ENCODE measurements around the gene EFR3B. TPM values are rescaled to one million over a fixed set of nuclear protein-coding genes. Genes with fewer than 3 reads are reported as not detected.
A peak's percentile ranks its signal among the peaks of the same experiment; 100 is the strongest.

EFR3B gene
- total RNA-seq, 1 experiment from 2014 or later = 0.09 TPM

DNA sequence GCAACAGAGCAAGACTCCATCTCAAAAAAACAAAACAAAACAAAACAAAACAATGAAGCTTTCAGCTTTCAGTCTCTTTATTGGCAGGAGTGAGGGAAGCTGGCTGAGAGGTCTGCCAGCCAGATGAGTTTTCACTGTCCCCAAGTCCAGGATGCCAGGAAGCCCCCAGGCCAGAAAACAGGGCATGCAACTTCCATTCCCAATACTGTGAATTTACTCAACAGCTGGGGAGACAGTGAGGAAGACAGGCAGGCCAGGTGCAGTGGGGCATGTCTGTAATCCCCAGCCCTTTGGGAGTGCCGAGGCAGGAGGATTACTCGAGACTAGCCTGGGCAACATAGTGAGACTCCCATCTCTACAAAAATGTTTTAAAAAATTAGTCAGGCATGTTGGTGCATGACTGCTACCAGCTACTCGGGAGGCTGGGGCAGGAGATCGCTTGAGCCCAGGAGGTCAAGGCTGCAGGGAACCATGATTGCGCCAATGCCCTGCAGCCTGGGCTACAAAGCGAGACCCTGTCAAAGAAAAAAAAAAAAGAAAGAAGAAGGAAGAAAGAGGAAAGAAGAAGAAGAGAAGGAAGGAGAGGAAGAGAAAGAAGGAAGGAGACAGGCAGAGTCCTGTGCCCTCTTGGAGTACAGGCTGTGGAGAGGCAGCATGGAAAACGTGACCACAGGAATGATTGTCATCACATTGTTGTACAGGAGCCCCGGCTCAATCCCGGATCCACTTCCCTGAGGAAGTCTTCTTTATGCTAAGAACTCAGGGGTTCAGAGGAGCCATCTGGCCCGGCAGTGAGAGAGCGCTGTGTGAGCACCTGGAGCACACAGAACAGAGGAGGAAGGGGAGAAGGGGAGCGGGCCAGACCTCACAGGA lies 155.7 kb downstream of the EFR3B start:
- peaks cover 3% of the 10 kb centered on the region for H3K36me3 Mint-ChIP-seq (ENCODE audit: insufficient read depth, unreplicated experiment)
- DNase-seq (ENCODE audit: unreplicated experiment) = no peak
- H3K27ac Mint-ChIP-seq (ENCODE audit: low read depth, unreplicated experiment) = no peak overlapping the region
- BruUV-seq (replicated peaks) = no TSS peak
- H3K4me1 Mint-ChIP-seq (ENCODE audit: insufficient read depth, unreplicated experiment) = no peaks in the 10 kb centered on the region
- ChIA-PET POLR2A (interaction anchor here (0.6 kb wide), 1 partner anchor 63 kb away, joined by 4 read pairs; no protein-coding TSS in a partner anchor), CTCF (interaction anchor here (0.5 to 3.6 kb wide), 15 partner anchors 10 to 788 kb away, joined by 3 to 46 read pairs (median 5); partner anchors contain the start of gene POMC)
- no peaks in the 10 kb centered on the region for H3K9me3 Mint-ChIP-seq (ENCODE audit: unreplicated experiment)
- intact Hi-C loops (cut with micrococcal nuclease) = loop anchor here (5.0 kb wide), 1 partner anchor 370 kb away; no protein-coding TSS in a partner anchor
- TF ChIP-seq, protein P1, sequence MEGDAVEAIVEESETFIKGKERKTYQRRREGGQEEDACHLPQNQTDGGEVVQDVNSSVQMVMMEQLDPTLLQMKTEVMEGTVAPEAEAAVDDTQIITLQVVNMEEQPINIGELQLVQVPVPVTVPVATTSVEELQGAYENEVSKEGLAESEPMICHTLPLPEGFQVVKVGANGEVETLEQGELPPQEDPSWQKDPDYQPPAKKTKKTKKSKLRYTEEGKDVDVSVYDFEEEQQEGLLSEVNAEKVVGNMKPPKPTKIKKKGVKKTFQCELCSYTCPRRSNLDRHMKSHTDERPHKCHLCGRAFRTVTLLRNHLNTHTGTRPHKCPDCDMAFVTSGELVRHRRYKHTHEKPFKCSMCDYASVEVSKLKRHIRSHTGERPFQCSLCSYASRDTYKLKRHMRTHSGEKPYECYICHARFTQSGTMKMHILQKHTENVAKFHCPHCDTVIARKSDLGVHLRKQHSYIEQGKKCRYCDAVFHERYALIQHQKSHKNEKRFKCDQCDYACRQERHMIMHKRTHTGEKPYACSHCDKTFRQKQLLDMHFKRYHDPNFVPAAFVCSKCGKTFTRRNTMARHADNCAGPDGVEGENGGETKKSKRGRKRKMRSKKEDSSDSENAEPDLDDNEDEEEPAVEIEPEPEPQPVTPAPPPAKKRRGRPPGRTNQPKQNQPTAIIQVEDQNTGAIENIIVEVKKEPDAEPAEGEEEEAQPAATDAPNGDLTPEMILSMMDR (IDR thresholded peaks at IDR 0.05; ENCODE audit: unreplicated experiment) = no peak
- peaks cover 15% of the 10 kb centered on the region for H3K27me3 Mint-ChIP-seq (ENCODE audit: insufficient read depth, unreplicated experiment)
- H3K4me3 Mint-ChIP-seq (ENCODE audit: unreplicated experiment) = no peak overlapping the region

DNA sequence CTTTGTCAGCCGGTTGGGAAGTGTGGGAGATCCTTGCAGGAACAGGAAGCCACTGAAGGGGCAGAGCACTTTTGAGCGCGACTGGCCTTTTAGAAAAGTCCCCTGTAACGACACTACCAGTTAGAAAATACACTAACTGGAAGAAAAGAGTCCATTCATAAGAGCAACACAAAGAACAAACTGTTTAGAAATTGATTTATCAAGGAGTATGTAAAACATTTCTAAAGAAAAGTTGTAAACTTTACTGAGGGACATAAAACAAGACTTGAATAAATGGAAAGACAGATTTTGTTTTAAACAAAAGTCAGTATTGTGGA lies 156.3 kb downstream of the EFR3B start:
- Mint-ChIP-seq H3K36me3 (ENCODE audit: insufficient read depth, unreplicated experiment) (no peaks in the 10 kb centered on the region), H3K27ac (ENCODE audit: low read depth, unreplicated experiment) (no peak overlapping the region), H3K4me1 (ENCODE audit: insufficient read depth, unreplicated experiment) (no peaks in the 10 kb centered on the region), H3K27me3 (ENCODE audit: insufficient read depth, unreplicated experiment) (peaks cover 15% of the 10 kb centered on the region), H3K4me3 (ENCODE audit: unreplicated experiment) (no peak overlapping the region), H3K9me3 (ENCODE audit: unreplicated experiment) (no peaks in the 10 kb centered on the region)
- BruUV-seq (replicated peaks) = no TSS peak
- CTCF ChIA-PET = interaction anchor here (0.6 to 3.4 kb wide), 3 partner anchors 12 to 50 kb away, joined by 3 to 34 read pairs (median 16); no protein-coding TSS in a partner anchor
- TF ChIP-seq, protein P1 (IDR thresholded peaks at IDR 0.05; ENCODE audit: unreplicated experiment) = no peak
- intact Hi-C loops (cut with micrococcal nuclease) = loop anchor here (5.0 kb wide), 1 partner anchor 371 kb away; no protein-coding TSS in a partner anchor
- POLR2A ChIA-PET = no interaction called here
- no peak for DNase-seq (ENCODE audit: unreplicated experiment)

DNA sequence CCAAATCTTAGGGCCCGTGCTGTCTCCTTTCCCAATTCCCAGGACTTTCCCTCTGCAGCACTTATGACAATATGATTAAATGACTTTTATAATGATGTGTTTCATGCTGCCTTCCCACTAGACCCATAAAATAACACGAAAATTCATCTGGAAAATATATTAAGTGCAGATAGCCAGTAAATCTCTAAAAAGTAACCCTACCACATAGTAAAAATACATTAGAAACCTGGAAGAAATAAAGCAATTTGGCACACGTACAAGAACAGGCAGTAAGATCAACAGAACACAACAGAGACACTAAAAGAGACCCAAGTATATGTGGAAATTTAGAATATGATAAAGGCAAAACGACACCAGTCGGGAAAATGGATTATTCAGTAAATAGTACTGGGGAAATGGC lies 156.7 kb downstream of the EFR3B start:
- Mint-ChIP-seq H3K9me3 (ENCODE audit: unreplicated experiment) (no peaks in the 10 kb centered on the region), H3K27ac (ENCODE audit: low read depth, unreplicated experiment) (no peak overlapping the region), H3K27me3 (ENCODE audit: insufficient read depth, unreplicated experiment) (peaks cover 15% of the 10 kb centered on the region), H3K4me1 (ENCODE audit: insufficient read depth, unreplicated experiment) (no peaks in the 10 kb centered on the region), H3K36me3 (ENCODE audit: insufficient read depth, unreplicated experiment) (no peaks in the 10 kb centered on the region), H3K4me3 (ENCODE audit: unreplicated experiment) (no peak overlapping the region)
- intact Hi-C loops (cut with micrococcal nuclease) = loop anchor here (5.0 kb wide), 1 partner anchor 371 kb away; no protein-coding TSS in a partner anchor
- ChIA-PET CTCF (no interaction called here), POLR2A (no interaction called here)
- no TSS peak for BruUV-seq (replicated peaks)
- TF ChIP-seq, protein P1 (IDR thresholded peaks at IDR 0.05; ENCODE audit: unreplicated experiment) = no peak
- no peak for DNase-seq (ENCODE audit: unreplicated experiment)

DNA sequence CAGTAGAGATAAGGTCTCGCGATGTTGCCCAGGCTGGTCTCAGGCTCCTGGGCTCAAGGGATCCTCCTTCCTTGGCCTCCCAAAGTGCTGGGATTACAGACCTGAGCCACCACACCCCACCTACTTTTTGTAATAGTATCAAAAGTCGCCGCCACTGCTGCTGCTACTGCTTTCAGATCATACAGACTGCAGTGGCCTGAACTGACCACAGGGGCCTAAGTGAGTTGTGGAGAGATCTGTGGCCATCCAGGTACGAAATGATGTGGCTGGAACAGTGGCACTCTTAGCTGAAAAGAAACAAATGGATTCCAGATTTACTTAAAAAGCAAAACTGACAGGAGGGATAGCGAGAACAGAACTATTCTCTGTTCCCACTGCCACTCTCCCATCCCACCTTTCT lies 159.4 kb downstream of the EFR3B start:
- Mint-ChIP-seq H3K9me3 (ENCODE audit: unreplicated experiment) (no peaks in the 10 kb centered on the region), H3K4me3 (ENCODE audit: unreplicated experiment) (no peak overlapping the region), H3K36me3 (ENCODE audit: insufficient read depth, unreplicated experiment) (no peaks in the 10 kb centered on the region), H3K4me1 (ENCODE audit: insufficient read depth, unreplicated experiment) (no peaks in the 10 kb centered on the region), H3K27ac (ENCODE audit: low read depth, unreplicated experiment) (no peak overlapping the region), H3K27me3 (ENCODE audit: insufficient read depth, unreplicated experiment) (peaks cover 15% of the 10 kb centered on the region)
- BruUV-seq (replicated peaks) = no TSS peak
- DNase-seq (ENCODE audit: unreplicated experiment) = peak; percentile 5
- POLR2A ChIA-PET = no interaction called here
- TF ChIP-seq, protein P1 (IDR thresholded peaks at IDR 0.05; ENCODE audit: unreplicated experiment) = no peak
- intact Hi-C loops (cut with micrococcal nuclease) = no loop called here
- CTCF ChIA-PET = no interaction called here

All from MCF 10A (cell line).